ENCODE results near the gene SUN3. TPM values are rescaled to one million over a fixed set of nuclear protein-coding genes. Genes with fewer than 3 reads are reported as not detected.

Gene SUN3
- not detected for polyA plus RNA-seq (2013, experiment 1 of 2)
- not detected for polyA plus RNA-seq (2013, experiment 2 of 2)

GRCh38 chr7:48028938-48029337 lies at the start of gene SUN3:
Gene SUN3 (minus strand): TSS chr7:48029107. CDS start chr7:48028938, 169 bp downstream.
- Histone ChIP-seq H3K36me3 (ENCODE audit: insufficient read depth, low read length) (no peaks in the 10 kb centered on the region), H3K27ac (ENCODE audit: low read depth, low read length) (no peak within 1 kb of the TSS), H3K27me3 (ENCODE audit: insufficient read depth, low read length) (peaks cover 22% of the 10 kb centered on the region), H3K4me3 (ENCODE audit: low read length) (no peak within 1 kb of the TSS), H3K9me3 (ENCODE audit: insufficient read depth, low read depth, low read length) (no peaks in the 10 kb centered on the region), H3K9ac (ENCODE audit: low read depth, low read length) (no peak within 1 kb of the TSS), H3K4me1 (ENCODE audit: insufficient read depth, low read length) (no peaks in the 10 kb centered on the region)
- 99% methylated on average over 6 of the region's 6 CpGs for WGBS

GRCh38 chr7:48078470-48078869 lies 49.6 kb upstream of the SUN3 start:
- peaks cover 7% of the 10 kb centered on the region; the same call in 1 of the 2 replicates for H3K9me3 ChIP-seq (ENCODE audit: insufficient read depth, low read depth, low read length)
- no peak overlapping the region for H3K4me3 ChIP-seq (ENCODE audit: low read length)
- no peaks in the 10 kb centered on the region for H3K27me3 ChIP-seq (ENCODE audit: insufficient read depth, low read length)
- no peak overlapping the region for H3K27ac ChIP-seq (ENCODE audit: low read depth, low read length)
- no peak overlapping the region for H3K9ac ChIP-seq (ENCODE audit: low read depth, low read length)
- peaks cover 7% of the 10 kb centered on the region; the same call in 1 of the 2 replicates for H3K4me1 ChIP-seq (ENCODE audit: insufficient read depth, low read length)
- 91% methylated on average over 2 of the region's 2 CpGs for WGBS
- no peaks in the 10 kb centered on the region for H3K36me3 ChIP-seq (ENCODE audit: insufficient read depth, low read length)

- Histone ChIP-seq H3K9ac (ENCODE audit: low read depth, low read length) (no peak overlapping the region), H3K27ac (ENCODE audit: low read depth, low read length) (no peak overlapping the region), H3K27me3 (ENCODE audit: insufficient read depth, low read length) (no peaks in the 10 kb centered on the region), H3K4me3 (ENCODE audit: low read length) (no peak overlapping the region), H3K4me1 (ENCODE audit: insufficient read depth, low read length) (peaks cover 4% of the 10 kb centered on the region; the same call in 1 of the 2 replicates), H3K9me3 (ENCODE audit: insufficient read depth, low read depth, low read length) (peaks cover 7% of the 10 kb centered on the region; the same call in 1 of the 2 replicates), H3K36me3 (ENCODE audit: insufficient read depth, low read length) (no peaks in the 10 kb centered on the region)
- WGBS = 92% methylated on average over 1 of the region's 1 CpG
Measured at GRCh38 chr7:48077423-48077822, 48.5 kb upstream of the SUN3 start.

- no peak overlapping the region for H3K27ac ChIP-seq (ENCODE audit: low read depth, low read length)
Measured at GRCh38 chr7:48074204-48074654, 45.3 kb upstream of the SUN3 start.

GRCh38 chr7:48067475-48067874 lies 38.6 kb upstream of the SUN3 start:
- Histone ChIP-seq H3K9ac (ENCODE audit: low read depth, low read length) (no peak overlapping the region), H3K9me3 (ENCODE audit: insufficient read depth, low read depth, low read length) (peaks cover 8% of the 10 kb centered on the region; the same call in 1 of the 2 replicates), H3K4me1 (ENCODE audit: insufficient read depth, low read length) (no peaks in the 10 kb centered on the region), H3K27ac (ENCODE audit: low read depth, low read length) (no peak overlapping the region), H3K4me3 (ENCODE audit: low read length) (no peak overlapping the region), H3K36me3 (ENCODE audit: insufficient read depth, low read length) (no peaks in the 10 kb centered on the region), H3K27me3 (ENCODE audit: insufficient read depth, low read length) (no peaks in the 10 kb centered on the region)
- 100% methylated on average over 2 of the region's 2 CpGs for WGBS

More at GRCh38 chr7:48074204-48074654, 45.3 kb upstream of the SUN3 start:
- Histone ChIP-seq H3K4me1 (ENCODE audit: insufficient read depth, low read length) (no peaks in the 10 kb centered on the region), H3K36me3 (ENCODE audit: insufficient read depth, low read length) (no peaks in the 10 kb centered on the region), H3K4me3 (ENCODE audit: low read length) (no peak overlapping the region), H3K9me3 (ENCODE audit: insufficient read depth, low read depth, low read length) (0 out of 2 replicates have a peak, but pooled peaks cover 5% of the 10 kb centered on the region), H3K9ac (ENCODE audit: low read depth, low read length) (no peak overlapping the region), H3K27me3 (ENCODE audit: insufficient read depth, low read length) (no peaks in the 10 kb centered on the region)

GRCh38 chr7:48063985-48064384 lies 35.1 kb upstream of the SUN3 start:
- 89% methylated on average over 1 of the region's 1 CpG for WGBS
- no peaks in the 10 kb centered on the region for H3K27me3 ChIP-seq (ENCODE audit: insufficient read depth, low read length)
- H3K4me1 ChIP-seq (ENCODE audit: insufficient read depth, low read length) = no peaks in the 10 kb centered on the region
- no peaks in the 10 kb centered on the region for H3K36me3 ChIP-seq (ENCODE audit: insufficient read depth, low read length)
- H3K9ac ChIP-seq (ENCODE audit: low read depth, low read length) = no peak overlapping the region
- peaks cover 3% of the 10 kb centered on the region; the same call in 1 of the 2 replicates for H3K9me3 ChIP-seq (ENCODE audit: insufficient read depth, low read depth, low read length)
- no peak overlapping the region for H3K4me3 ChIP-seq (ENCODE audit: low read length)
- no peak overlapping the region for H3K27ac ChIP-seq (ENCODE audit: low read depth, low read length)

GRCh38 chr7:48059706-48060105 lies 30.8 kb upstream of the SUN3 start:
- H3K9ac ChIP-seq (ENCODE audit: low read depth, low read length) = no peak overlapping the region
- 92% methylated on average over 5 of the region's 5 CpGs for WGBS
- no peak overlapping the region for H3K27ac ChIP-seq (ENCODE audit: low read depth, low read length)
- H3K4me3 ChIP-seq (ENCODE audit: low read length) = no peak overlapping the region
- H3K4me1 ChIP-seq (ENCODE audit: insufficient read depth, low read length) = no peaks in the 10 kb centered on the region
- no peaks in the 10 kb centered on the region for H3K27me3 ChIP-seq (ENCODE audit: insufficient read depth, low read length)
- H3K9me3 ChIP-seq (ENCODE audit: insufficient read depth, low read depth, low read length) = peaks cover 13% of the 10 kb centered on the region; the same call in 1 of the 2 replicates
- no peaks in the 10 kb centered on the region for H3K36me3 ChIP-seq (ENCODE audit: insufficient read depth, low read length)

- peaks cover 11% of the 10 kb centered on the region; the same call in 1 of the 2 replicates for H3K9me3 ChIP-seq (ENCODE audit: insufficient read depth, low read depth, low read length)
- no peaks in the 10 kb centered on the region for H3K27me3 ChIP-seq (ENCODE audit: insufficient read depth, low read length)
- no peaks in the 10 kb centered on the region for H3K4me1 ChIP-seq (ENCODE audit: insufficient read depth, low read length)
- H3K27ac ChIP-seq (ENCODE audit: low read depth, low read length) = no peak overlapping the region
- H3K9ac ChIP-seq (ENCODE audit: low read depth, low read length) = no peak overlapping the region
- no peak overlapping the region for H3K4me3 ChIP-seq (ENCODE audit: low read length)
- no peaks in the 10 kb centered on the region for H3K36me3 ChIP-seq (ENCODE audit: insufficient read depth, low read length)
- 90% methylated on average over 2 of the region's 2 CpGs for WGBS
Measured at GRCh38 chr7:48058990-48059389, 30.1 kb upstream of the SUN3 start.

- H3K4me1 ChIP-seq (ENCODE audit: insufficient read depth, low read length) = no peaks in the 10 kb centered on the region
- WGBS = 73% methylated on average over 1 of the region's 2 CpGs
Measured at GRCh38 chr7:48053736-48054135, 24.8 kb upstream of the SUN3 start.

GRCh38 chr7:48052748-48053147 lies 23.8 kb upstream of the SUN3 start:
- Histone ChIP-seq H3K27me3 (ENCODE audit: insufficient read depth, low read length) (no peaks in the 10 kb centered on the region), H3K36me3 (ENCODE audit: insufficient read depth, low read length) (no peaks in the 10 kb centered on the region), H3K9me3 (ENCODE audit: insufficient read depth, low read depth, low read length) (peaks cover 8% of the 10 kb centered on the region; the same call in 1 of the 2 replicates), H3K4me1 (ENCODE audit: insufficient read depth, low read length) (no peaks in the 10 kb centered on the region), H3K9ac (ENCODE audit: low read depth, low read length) (no peak overlapping the region), H3K27ac (ENCODE audit: low read depth, low read length) (no peak overlapping the region), H3K4me3 (ENCODE audit: low read length) (no peak overlapping the region)
- WGBS = 83% methylated on average over 8 of the region's 8 CpGs

More at GRCh38 chr7:48053736-48054135, 24.8 kb upstream of the SUN3 start:
- no peaks in the 10 kb centered on the region for H3K36me3 ChIP-seq (ENCODE audit: insufficient read depth, low read length)
- H3K9ac ChIP-seq (ENCODE audit: low read depth, low read length) = no peak overlapping the region
- H3K9me3 ChIP-seq (ENCODE audit: insufficient read depth, low read depth, low read length) = peaks cover 9% of the 10 kb centered on the region; the same call in 1 of the 2 replicates
- H3K27me3 ChIP-seq (ENCODE audit: insufficient read depth, low read length) = no peaks in the 10 kb centered on the region
- no peak overlapping the region for H3K4me3 ChIP-seq (ENCODE audit: low read length)
- no peak overlapping the region for H3K27ac ChIP-seq (ENCODE audit: low read depth, low read length)

- no peaks in the 10 kb centered on the region for H3K36me3 ChIP-seq (ENCODE audit: insufficient read depth, low read length)
- H3K27ac ChIP-seq (ENCODE audit: low read depth, low read length) = no peak overlapping the region
- H3K4me1 ChIP-seq (ENCODE audit: insufficient read depth, low read length) = peaks cover 3% of the 10 kb centered on the region; the same call in 1 of the 2 replicates
- no peaks in the 10 kb centered on the region for H3K9me3 ChIP-seq (ENCODE audit: insufficient read depth, low read depth, low read length)
- no peaks in the 10 kb centered on the region for H3K27me3 ChIP-seq (ENCODE audit: insufficient read depth, low read length)
- no peak overlapping the region for H3K9ac ChIP-seq (ENCODE audit: low read depth, low read length)
- no peak overlapping the region for H3K4me3 ChIP-seq (ENCODE audit: low read length)
- 88% methylated on average over 8 of the region's 8 CpGs for WGBS
Measured at GRCh38 chr7:48049850-48050249, 20.9 kb upstream of the SUN3 start.

GRCh38 chr7:48048113-48048512 lies 19.2 kb upstream of the SUN3 start:
- Histone ChIP-seq H3K27ac (ENCODE audit: low read depth, low read length) (no peak overlapping the region), H3K4me3 (ENCODE audit: low read length) (no peak overlapping the region), H3K9ac (ENCODE audit: low read depth, low read length) (no peak overlapping the region), H3K36me3 (ENCODE audit: insufficient read depth, low read length) (no peaks in the 10 kb centered on the region), H3K9me3 (ENCODE audit: insufficient read depth, low read depth, low read length) (no peaks in the 10 kb centered on the region), H3K27me3 (ENCODE audit: insufficient read depth, low read length) (no peaks in the 10 kb centered on the region), H3K4me1 (ENCODE audit: insufficient read depth, low read length) (peaks cover 3% of the 10 kb centered on the region; the same call in 1 of the 2 replicates)
- 97% methylated on average over 8 of the region's 8 CpGs for WGBS
